Stomach (tissue), 4 donors: ENCODE results near the gene JAKMIP1.

Source experiments
- POLR2A ChIP-seq, 4 donors: fragments of 450-650 bp; IDR thresholded peaks; one replicate each; pipeline ENCODE4 v1.6.1; 2016; ENCODE audit warnings: antibody characterized with exemption in 4 of 4, control low read depth in 2 of 4, mild to moderate bottlenecking in 1 of 4, moderate library complexity in 1 of 4
- POLR2AphosphoS5 ChIP-seq, 3 donors: sonication (generic); formaldehyde crosslinking; IDR thresholded peaks; one replicate each; pipeline ENCODE4 v1.6.1; 2016; ENCODE audit warnings: antibody characterized with exemption in 3 of 3
- TF ChIP-seq, protein P1 (sequence below), 7 experiments: fragments of 450-650 bp in 4 of 7; fragments of 200-600 bp in 3 of 7; sonication (generic) in 3 of 7; IDR thresholded peaks; one replicate each; pipeline ENCODE4 v1.5.1; 2016 to 2019; ENCODE audit warnings: antibody characterized with exemption in 7 of 7, control low read depth in 2 of 7, mild to moderate bottlenecking in 1 of 7

DNA sequence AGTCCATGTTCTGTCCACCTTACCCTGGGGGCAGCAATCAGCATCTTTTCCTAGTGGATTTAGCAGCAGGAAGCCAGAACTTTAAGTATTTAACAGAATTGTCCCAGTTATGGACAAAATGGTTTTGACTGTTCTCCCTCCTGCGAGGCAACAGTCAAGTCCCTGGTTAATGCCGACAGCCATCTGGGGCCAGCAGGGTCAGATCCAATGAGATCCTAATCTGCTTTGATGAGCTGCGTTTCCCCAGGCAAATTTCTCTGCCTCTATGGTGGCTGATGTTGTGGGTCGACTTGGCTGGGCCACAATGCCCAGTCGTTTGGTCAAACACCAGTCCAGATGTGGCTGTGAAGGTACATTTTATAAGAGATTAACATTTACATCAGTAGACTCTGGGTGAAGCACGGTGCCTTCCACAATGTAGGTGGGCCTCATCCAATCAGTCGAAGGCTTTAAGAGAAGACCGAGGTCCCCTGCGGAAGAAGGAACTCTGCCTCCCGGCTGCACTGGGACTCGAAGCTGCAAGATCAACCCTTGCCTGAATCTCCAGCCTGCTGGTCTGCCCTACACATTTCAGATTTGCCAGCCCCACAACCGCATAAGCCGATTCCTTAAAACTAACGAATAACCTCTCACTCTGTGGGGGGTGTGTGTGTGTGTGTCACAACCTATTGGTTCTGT, 93.1 kb downstream of the JAKMIP1 start:
- TF ChIP-seq POLR2A (IDR thresholded peaks at IDR 0.05): no peak
- TF ChIP-seq, protein P1, sequence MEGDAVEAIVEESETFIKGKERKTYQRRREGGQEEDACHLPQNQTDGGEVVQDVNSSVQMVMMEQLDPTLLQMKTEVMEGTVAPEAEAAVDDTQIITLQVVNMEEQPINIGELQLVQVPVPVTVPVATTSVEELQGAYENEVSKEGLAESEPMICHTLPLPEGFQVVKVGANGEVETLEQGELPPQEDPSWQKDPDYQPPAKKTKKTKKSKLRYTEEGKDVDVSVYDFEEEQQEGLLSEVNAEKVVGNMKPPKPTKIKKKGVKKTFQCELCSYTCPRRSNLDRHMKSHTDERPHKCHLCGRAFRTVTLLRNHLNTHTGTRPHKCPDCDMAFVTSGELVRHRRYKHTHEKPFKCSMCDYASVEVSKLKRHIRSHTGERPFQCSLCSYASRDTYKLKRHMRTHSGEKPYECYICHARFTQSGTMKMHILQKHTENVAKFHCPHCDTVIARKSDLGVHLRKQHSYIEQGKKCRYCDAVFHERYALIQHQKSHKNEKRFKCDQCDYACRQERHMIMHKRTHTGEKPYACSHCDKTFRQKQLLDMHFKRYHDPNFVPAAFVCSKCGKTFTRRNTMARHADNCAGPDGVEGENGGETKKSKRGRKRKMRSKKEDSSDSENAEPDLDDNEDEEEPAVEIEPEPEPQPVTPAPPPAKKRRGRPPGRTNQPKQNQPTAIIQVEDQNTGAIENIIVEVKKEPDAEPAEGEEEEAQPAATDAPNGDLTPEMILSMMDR (IDR thresholded peaks at IDR 0.05): no peak
- no peak for TF ChIP-seq POLR2AphosphoS5 (IDR thresholded peaks at IDR 0.05)
